Caco-2 (cell line): ENCODE measurements around the gene PLEKHG4. TPM values are rescaled to one million over a fixed set of nuclear protein-coding genes. Genes with fewer than 3 reads are reported as not detected.

Experiments used
- BruUV-seq: library from RNA; stranded (reverse); fragments of 400-500 nt; replicated peaks from 2 replicates; lab custom pipeline; 2021; lab: Mats Ljungman, UMichigan
- CTCF ChIA-PET: fragments of 300-600 bp; sonication (Branson Sonifier 250); formaldehyde crosslinking; loops from one replicate; lab custom pipeline; 2022; ENCODE audit warnings: antibody characterized with exemption; lab: Charles Lee
- POLR2A ChIA-PET: fragments of 300-600 bp; sonication (Branson Sonifier 250); formaldehyde crosslinking; loops from one replicate; lab custom pipeline; 2022; ENCODE audit warnings: antibody characterized with exemption; lab: Charles Lee
- DNase-seq, 2 experiments: peaks; one replicate each; pipeline versions ENCODE4 v3.0.0 to v3.0.0-alpha.2; 2020 to 2022
- H3K27me3 ChIP-seq: replicated peaks from 2 replicates; pipeline ENCODE4 v1.6.0; 2011; ENCODE audit warnings: low read length; ENCODE audit not compliant: control insufficient read depth, insufficient read depth
- H3K36me3 ChIP-seq: 2 replicates; pipeline ENCODE4 v1.5.1; 2011; ENCODE audit warnings: low read length; ENCODE audit not compliant: control insufficient read depth, insufficient read depth
- H3K4me1 ChIP-seq: fragments of 250-450 bp; sonication (Bioruptor Pico); 2 replicates; pipeline ENCODE4 v1.5.1; 2020; ENCODE audit warnings: mild to moderate bottlenecking
- H3K4me3 ChIP-seq: 2 replicates; pipeline ENCODE4 v1.5.1; 2011; ENCODE audit warnings: low read depth, mild to moderate bottlenecking, control low read depth, low read length
- H3K9me3 ChIP-seq: fragments of 250-450 bp; sonication (Bioruptor Pico); 2 replicates; pipeline ENCODE4 v1.5.1; 2020; ENCODE audit warnings: mild to moderate bottlenecking, moderate library complexity
- H3K27ac Mint-ChIP-seq: one replicate; pipeline ENCODE4 v1.8.0; 2022; ENCODE audit warnings: mixed read lengths; ENCODE audit not compliant: unreplicated experiment
- H3K27me3 Mint-ChIP-seq: one replicate; pipeline ENCODE4 v1.8.0; 2022; ENCODE audit warnings: mixed read lengths; ENCODE audit not compliant: insufficient read depth, unreplicated experiment
- H3K36me3 Mint-ChIP-seq: one replicate; pipeline ENCODE4 v1.8.0; 2022; ENCODE audit warnings: mild to moderate bottlenecking, mixed read lengths; ENCODE audit not compliant: insufficient read depth, unreplicated experiment
- H3K4me1 Mint-ChIP-seq: one replicate; pipeline ENCODE4 v1.8.0; 2022; ENCODE audit warnings: low read depth, mixed read lengths; ENCODE audit not compliant: unreplicated experiment
- H3K4me3 Mint-ChIP-seq: one replicate; pipeline ENCODE4 v1.8.0; 2022; ENCODE audit warnings: mild to moderate bottlenecking, moderate library complexity, mixed read lengths; ENCODE audit not compliant: unreplicated experiment
- H3K9me3 Mint-ChIP-seq: one replicate; pipeline ENCODE4 v1.8.0; 2022; ENCODE audit warnings: mixed read lengths; ENCODE audit not compliant: unreplicated experiment
- CTCF ChIP-seq, 2 experiments: fragments of 200-600 bp in 1 of 2; IDR thresholded peaks; 1 replicate in 1 of 2; 2 replicates in 1 of 2; pipeline versions ENCODE4 v1.5.1 to v1.8.0; 2011 to 2022; ENCODE audit warnings: antibody characterized with exemption in 1 of 2, control low read depth in 1 of 2, inconsistent platforms in 1 of 2, low read depth in 1 of 2, low read length in 1 of 2, mild to moderate bottlenecking in 1 of 2, moderate library complexity in 1 of 2; ENCODE audit not compliant: insufficient read depth in 1 of 2, severe bottlenecking in 1 of 2, unreplicated experiment in 1 of 2
- intact Hi-C: fragments of 100-400 bp; cut with micrococcal nuclease; formaldehyde crosslinking; loops from one replicate; pipeline ENCODE4 v1.10.0; 2022; ENCODE audit not compliant: unreplicated experiment
- total RNA-seq: library from RNA; stranded (reverse); gene quantifications from 2 replicates; pipeline ENCODE4 v1.2.3, GENCODE V29; 2022

The PLEKHG4 gene
- total RNA-seq, 1 experiment from 2014 or later = 91.0 TPM

DNA sequence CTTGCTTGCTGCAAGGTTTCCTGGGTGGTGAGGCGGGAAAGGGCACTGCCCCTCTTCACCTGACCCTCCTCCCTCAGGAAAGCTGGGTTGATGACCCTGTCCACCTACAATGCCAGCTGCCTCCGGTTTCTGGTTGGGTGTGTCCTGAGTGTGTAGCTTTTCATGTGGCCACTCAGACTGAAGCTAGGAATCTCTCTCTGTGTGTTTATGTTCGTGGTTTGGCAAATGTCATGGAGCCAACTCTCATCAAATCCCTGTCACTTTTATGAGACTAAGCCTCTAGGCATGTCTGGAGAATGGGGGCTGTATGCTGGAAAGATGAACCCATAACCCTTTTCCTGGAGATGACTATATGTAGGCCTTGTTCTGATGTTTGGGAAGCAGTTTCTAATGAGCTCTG is 17.1 kb downstream of the PLEKHG4 start:
- BruUV-seq = no TSS peak
- ChIA-PET CTCF (interaction anchor here (1.5 to 1.9 kb wide), 2 partner anchors 12 to 36 kb away, joined by 3 to 6 read pairs; no protein-coding TSS in a partner anchor), POLR2A (no interaction called here)
- H3K36me3 ChIP-seq = no peaks in the 10 kb centered on the region
- Mint-ChIP-seq H3K9me3 (no peaks in the 10 kb centered on the region), H3K27ac (no peak overlapping the region), H3K36me3 (peaks cover 6% of the 10 kb centered on the region), H3K27me3 (no peaks in the 10 kb centered on the region), H3K4me3 (no peak overlapping the region), H3K4me1 (peaks cover 6% of the 10 kb centered on the region)
- DNase-seq = no peak
- no peak overlapping the region for H3K4me3 ChIP-seq
- H3K27me3 ChIP-seq = no peaks in the 10 kb centered on the region
- intact Hi-C loops = no loop called here
- no peak for TF ChIP-seq CTCF (IDR thresholded peaks at IDR 0.05; ENCODE audit: insufficient read depth in 1 of 2, low read depth in 1 of 2, low read length in 1 of 2, severe bottlenecking in 1 of 2, unreplicated experiment in 1 of 2)
- no peaks in the 10 kb centered on the region for H3K9me3 ChIP-seq
- 0 out of 2 replicates have a peak, but pooled peaks cover under 1% of the 10 kb centered on the region for H3K4me1 ChIP-seq

DNA sequence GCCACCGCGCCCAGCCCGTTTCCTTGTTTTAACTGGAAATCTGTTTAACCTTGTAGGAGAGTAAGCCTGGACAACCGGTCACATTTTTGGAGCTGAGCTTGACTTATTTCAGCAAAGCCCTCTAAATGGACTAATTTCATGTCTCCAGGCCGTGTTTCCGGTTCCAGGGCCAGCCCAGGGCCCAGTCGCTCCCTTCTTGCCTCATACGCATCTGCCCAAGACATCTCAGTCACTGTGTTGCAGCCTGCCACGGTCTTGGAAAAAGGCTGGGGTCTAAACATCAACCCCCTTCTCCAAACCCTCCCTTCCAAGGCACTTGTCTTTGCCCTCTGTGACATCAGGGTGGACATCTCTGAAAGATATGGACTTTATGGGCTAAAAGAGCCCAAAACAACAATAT is 18.9 kb downstream of the PLEKHG4 start:
- TF ChIP-seq CTCF (IDR thresholded peaks at IDR 0.05; ENCODE audit: insufficient read depth in 1 of 2, low read depth in 1 of 2, low read length in 1 of 2, severe bottlenecking in 1 of 2, unreplicated experiment in 1 of 2) = no peak
- intact Hi-C loops = no loop called here
- POLR2A ChIA-PET = interaction anchor here (0.6 kb wide), 1 partner anchor 44 kb away, joined by 4 read pairs; no protein-coding TSS in a partner anchor
- Histone ChIP-seq H3K9me3 (no peaks in the 10 kb centered on the region), H3K36me3 (no peaks in the 10 kb centered on the region), H3K4me1 (no peaks in the 10 kb centered on the region), H3K4me3 (no peak overlapping the region), H3K27me3 (no peaks in the 10 kb centered on the region)
- no peak overlapping the region for H3K27ac Mint-ChIP-seq
- H3K36me3 Mint-ChIP-seq = no peaks in the 10 kb centered on the region
- DNase-seq = no peak
- CTCF ChIA-PET = interaction anchor here (0.7 kb wide), 1 partner anchor 33 kb away, joined by 6 read pairs; no protein-coding TSS in a partner anchor
- H3K9me3 Mint-ChIP-seq = no peaks in the 10 kb centered on the region
- H3K4me3 Mint-ChIP-seq = no peak overlapping the region
- H3K4me1 Mint-ChIP-seq = peaks cover 6% of the 10 kb centered on the region
- H3K27me3 Mint-ChIP-seq = no peaks in the 10 kb centered on the region
- BruUV-seq = no TSS peak

GRCh38 chr16:67299269-67299668 is 19.9 kb downstream of the PLEKHG4 start:
- no peak for TF ChIP-seq CTCF (IDR thresholded peaks at IDR 0.05; ENCODE audit: insufficient read depth in 1 of 2, low read depth in 1 of 2, low read length in 1 of 2, severe bottlenecking in 1 of 2, unreplicated experiment in 1 of 2)
- CTCF ChIA-PET = interaction anchor here (1.1 kb wide), 1 partner anchor 14 kb away, joined by 3 read pairs; no protein-coding TSS in a partner anchor

More at GRCh38 chr16:67299269-67299668, 19.9 kb downstream of the PLEKHG4 start:
- no peaks in the 10 kb centered on the region for H3K27me3 ChIP-seq
- Mint-ChIP-seq H3K9me3 (no peaks in the 10 kb centered on the region), H3K27me3 (no peaks in the 10 kb centered on the region), H3K27ac (no peak overlapping the region), H3K4me3 (no peak overlapping the region), H3K36me3 (no peaks in the 10 kb centered on the region), H3K4me1 (peaks cover 6% of the 10 kb centered on the region)
- POLR2A ChIA-PET = no interaction called here
- no peaks in the 10 kb centered on the region for H3K4me1 ChIP-seq
- no TSS peak for BruUV-seq
- no peak overlapping the region for H3K4me3 ChIP-seq
- intact Hi-C loops = no loop called here
- H3K9me3 ChIP-seq = no peaks in the 10 kb centered on the region
- H3K36me3 ChIP-seq = no peaks in the 10 kb centered on the region
- DNase-seq = no peak
